ENCODE measurements around the gene INO80B.
A peak's percentile ranks its signal among the peaks of the same experiment; 100 is the strongest.

Gene INO80B

GRCh38 chr2:74493546-74493945, 38.7 kb downstream of the INO80B start:
- H3K36me3 ChIP-seq (ENCODE audit: control insufficient read depth in 1 of 2, insufficient read depth in 2 of 2, low read length in 2 of 2) = peaks cover 31 to 43% of the 10 kb centered on the region in 2 donors
- no peak overlapping the region for H3K4me3 ChIP-seq (ENCODE audit: low read depth in 1 of 2, low read length in 2 of 2)
- H3K9me3 ChIP-seq (ENCODE audit: control insufficient read depth in 1 of 2, low read length in 2 of 2) = no peaks in the 10 kb centered on the region
- H3K4me1 ChIP-seq (ENCODE audit: control insufficient read depth in 1 of 2, insufficient read depth in 2 of 2, low read length in 2 of 2) = peaks cover 15 to 33% of the 10 kb centered on the region in 2 donors
- H3K9ac ChIP-seq (ENCODE audit: low read depth in 1 of 2, low read length in 2 of 2) = no peak overlapping the region
- no peak overlapping the region for H3K27ac ChIP-seq (ENCODE audit: low read depth, low read length)
- H3K27me3 ChIP-seq (ENCODE audit: control insufficient read depth in 1 of 2, insufficient read depth in 2 of 2, low read length in 2 of 2) = peaks cover 0 to 5% of the 10 kb centered on the region in 2 donors

- Histone ChIP-seq H3K27ac (ENCODE audit: low read depth, low read length) (no peak overlapping the region), H3K4me3 (ENCODE audit: low read depth in 1 of 2, low read length in 2 of 2) (no peak overlapping the region), H3K9me3 (ENCODE audit: control insufficient read depth in 1 of 2, low read length in 2 of 2) (no peaks in the 10 kb centered on the region), H3K27me3 (ENCODE audit: control insufficient read depth in 1 of 2, insufficient read depth in 2 of 2, low read length in 2 of 2) (peaks cover 0 to 12% of the 10 kb centered on the region in 2 donors), H3K4me1 (ENCODE audit: control insufficient read depth in 1 of 2, insufficient read depth in 2 of 2, low read length in 2 of 2) (peaks cover 21 to 34% of the 10 kb centered on the region in 2 donors), H3K36me3 (ENCODE audit: control insufficient read depth in 1 of 2, insufficient read depth in 2 of 2, low read length in 2 of 2) (peaks cover 31 to 38% of the 10 kb centered on the region in 2 donors), H3K9ac (ENCODE audit: low read depth in 1 of 2, low read length in 2 of 2) (no peak overlapping the region)
Observed at GRCh38 chr2:74495440-74495839, 40.6 kb downstream of the INO80B start.

- H3K36me3 ChIP-seq (ENCODE audit: control insufficient read depth in 1 of 2, insufficient read depth in 2 of 2, low read length in 2 of 2) = peaks cover 16 to 21% of the 10 kb centered on the region in 2 donors
- peaks cover 32 to 43% of the 10 kb centered on the region in 2 donors for H3K4me1 ChIP-seq (ENCODE audit: control insufficient read depth in 1 of 2, insufficient read depth in 2 of 2, low read length in 2 of 2)
- no peak overlapping the region for H3K27ac ChIP-seq (ENCODE audit: low read depth, low read length)
- H3K27me3 ChIP-seq (ENCODE audit: control insufficient read depth in 1 of 2, insufficient read depth in 2 of 2, low read length in 2 of 2) = peaks cover 0 to 12% of the 10 kb centered on the region in 2 donors
- no peaks in the 10 kb centered on the region for H3K9me3 ChIP-seq (ENCODE audit: control insufficient read depth in 1 of 2, low read length in 2 of 2)
- H3K4me3 ChIP-seq (ENCODE audit: low read depth in 1 of 2, low read length in 2 of 2) = peak overlapping the region; percentile 74 to 82
- H3K9ac ChIP-seq (ENCODE audit: low read depth in 1 of 2, low read length in 2 of 2) = peak overlapping the region; percentile 38 to 64
Observed at GRCh38 chr2:74496997-74497776, 42.3 kb downstream of the INO80B start.

GRCh38 chr2:74497777-74498499, 43.1 kb downstream of the INO80B start:
- Histone ChIP-seq H3K9ac (ENCODE audit: low read depth in 1 of 2, low read length in 2 of 2) (peak overlapping the region; percentile 64 to 68), H3K27ac (ENCODE audit: low read depth, low read length) (no peak overlapping the region), H3K36me3 (ENCODE audit: control insufficient read depth in 1 of 2, insufficient read depth in 2 of 2, low read length in 2 of 2) (peaks cover 8 to 13% of the 10 kb centered on the region in 2 donors), H3K4me3 (ENCODE audit: low read depth in 1 of 2, low read length in 2 of 2) (peak overlapping the region; percentile 74 to 82), H3K4me1 (ENCODE audit: control insufficient read depth in 1 of 2, insufficient read depth in 2 of 2, low read length in 2 of 2) (peaks cover 32 to 45% of the 10 kb centered on the region in 2 donors), H3K27me3 (ENCODE audit: control insufficient read depth in 1 of 2, insufficient read depth in 2 of 2, low read length in 2 of 2) (peaks cover 0 to 12% of the 10 kb centered on the region in 2 donors), H3K9me3 (ENCODE audit: control insufficient read depth in 1 of 2, low read length in 2 of 2) (no peaks in the 10 kb centered on the region)

- H3K9me3 ChIP-seq (ENCODE audit: control insufficient read depth in 1 of 2, low read length in 2 of 2) = no peaks in the 10 kb centered on the region
- H3K36me3 ChIP-seq (ENCODE audit: control insufficient read depth in 1 of 2, insufficient read depth in 2 of 2, low read length in 2 of 2) = peaks cover 2 to 6% of the 10 kb centered on the region in 2 donors
- H3K27ac ChIP-seq (ENCODE audit: low read depth, low read length) = no peak overlapping the region
- H3K27me3 ChIP-seq (ENCODE audit: control insufficient read depth in 1 of 2, insufficient read depth in 2 of 2, low read length in 2 of 2) = peaks cover 0 to 12% of the 10 kb centered on the region in 2 donors
- H3K9ac ChIP-seq (ENCODE audit: low read depth in 1 of 2, low read length in 2 of 2) = peak overlapping the region; percentile 64 to 68
- peak overlapping the region; percentile 74 to 82 for H3K4me3 ChIP-seq (ENCODE audit: low read depth in 1 of 2, low read length in 2 of 2)
- peaks cover 34 to 47% of the 10 kb centered on the region in 2 donors for H3K4me1 ChIP-seq (ENCODE audit: control insufficient read depth in 1 of 2, insufficient read depth in 2 of 2, low read length in 2 of 2)
Observed at GRCh38 chr2:74498500-74499266, 43.8 kb downstream of the INO80B start.

DNA sequence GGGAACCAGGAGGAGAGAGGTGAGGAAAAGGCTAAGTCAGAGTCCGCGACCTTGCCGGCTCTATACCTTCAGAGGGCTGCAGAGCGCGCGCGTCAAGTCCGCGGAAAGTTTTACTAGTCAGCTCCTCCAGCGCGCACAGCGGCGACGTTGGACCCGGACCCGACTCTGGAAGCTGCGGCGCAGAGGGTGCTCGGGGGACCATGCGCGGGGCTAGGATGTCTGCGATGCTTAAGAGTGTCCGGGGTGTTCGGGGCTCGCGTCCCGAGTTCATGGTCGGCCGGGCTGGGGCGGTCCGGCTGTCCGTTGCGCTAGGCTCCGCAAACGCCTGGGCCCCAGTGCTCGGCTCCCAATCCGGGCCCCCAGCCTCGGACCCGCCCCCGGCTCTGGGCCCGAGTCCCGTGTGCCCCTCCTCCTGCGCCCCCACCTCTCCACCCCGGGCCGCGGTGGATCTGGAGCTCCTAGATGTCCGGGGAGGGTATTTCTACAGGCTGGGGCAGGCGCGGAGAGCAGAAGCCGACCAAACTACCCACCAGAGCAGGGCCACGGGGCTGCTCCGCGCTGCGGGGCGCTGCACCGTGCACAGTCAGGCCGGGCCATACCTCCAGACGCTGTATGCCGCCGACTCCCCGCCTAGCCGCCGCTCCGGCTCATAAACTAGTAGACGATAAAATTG, 44.5 kb downstream of the INO80B start, which contains the start of gene LBX2:
Gene LBX2 (minus strand): TSS at position 337 of the 673 bp plus-strand sequence. CDS start 66 bp downstream, at position 271.
- Histone ChIP-seq H3K27ac (ENCODE audit: low read depth, low read length) (no peak within 1 kb of the TSS), H3K4me1 (ENCODE audit: control insufficient read depth in 1 of 2, insufficient read depth in 2 of 2, low read length in 2 of 2) (peaks cover 41 to 54% of the 10 kb centered on the region in 2 donors), H3K36me3 (ENCODE audit: control insufficient read depth in 1 of 2, insufficient read depth in 2 of 2, low read length in 2 of 2) (no peaks in the 10 kb centered on the region), H3K27me3 (ENCODE audit: control insufficient read depth in 1 of 2, insufficient read depth in 2 of 2, low read length in 2 of 2) (peaks cover 0 to 12% of the 10 kb centered on the region in 2 donors), H3K9me3 (ENCODE audit: control insufficient read depth in 1 of 2, low read length in 2 of 2) (no peaks in the 10 kb centered on the region), H3K9ac (ENCODE audit: low read depth in 1 of 2, low read length in 2 of 2) (peak within 1 kb of the TSS; percentile 64 to 68), H3K4me3 (ENCODE audit: low read depth in 1 of 2, low read length in 2 of 2) (peak within 1 kb of the TSS; percentile 74 to 82)

DNA sequence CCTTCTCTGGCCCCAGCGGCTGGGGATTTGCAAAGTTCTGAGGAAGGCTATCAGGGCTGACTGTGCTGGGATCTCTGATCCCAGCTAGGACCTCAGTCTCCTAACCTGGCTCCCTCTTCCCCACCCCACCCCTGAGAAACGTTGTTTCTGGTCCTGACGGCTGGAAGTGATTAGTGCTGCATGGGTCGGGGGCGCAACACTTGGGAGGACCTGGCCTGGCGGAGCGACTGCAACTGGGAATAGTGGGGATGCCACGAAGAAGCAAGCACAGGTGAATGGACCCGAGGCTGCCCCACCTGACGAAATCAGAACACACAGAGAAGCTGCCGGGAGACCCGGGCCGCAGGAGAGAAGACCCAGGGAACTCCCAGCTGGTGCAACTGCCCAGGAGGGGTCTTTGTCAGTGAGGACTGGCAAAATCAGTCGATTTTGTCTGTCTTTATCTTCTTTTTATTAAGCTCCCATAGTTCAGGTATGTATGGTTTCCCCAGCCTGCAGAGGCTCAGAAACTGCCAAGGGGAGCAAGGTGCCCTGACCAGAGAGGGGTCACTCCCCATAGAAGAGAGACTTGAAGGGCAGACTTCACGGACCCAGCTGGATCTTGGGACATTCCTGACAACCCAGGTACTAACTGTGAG, 45.2 kb downstream of the INO80B start:
- Histone ChIP-seq H3K4me1 (ENCODE audit: control insufficient read depth in 1 of 2, insufficient read depth in 2 of 2, low read length in 2 of 2) (peaks cover 46 to 57% of the 10 kb centered on the region in 2 donors), H3K9ac (ENCODE audit: low read depth in 1 of 2, low read length in 2 of 2) (peak overlapping the region; percentile 64 to 68), H3K27me3 (ENCODE audit: control insufficient read depth in 1 of 2, insufficient read depth in 2 of 2, low read length in 2 of 2) (peaks cover 0 to 12% of the 10 kb centered on the region in 2 donors), H3K9me3 (ENCODE audit: control insufficient read depth in 1 of 2, low read length in 2 of 2) (no peaks in the 10 kb centered on the region), H3K36me3 (ENCODE audit: control insufficient read depth in 1 of 2, insufficient read depth in 2 of 2, low read length in 2 of 2) (peaks cover 0 to 2% of the 10 kb centered on the region in 2 donors), H3K27ac (ENCODE audit: low read depth, low read length) (no peak overlapping the region), H3K4me3 (ENCODE audit: low read depth in 1 of 2, low read length in 2 of 2) (peak overlapping the region; percentile 74 to 82)

DNA sequence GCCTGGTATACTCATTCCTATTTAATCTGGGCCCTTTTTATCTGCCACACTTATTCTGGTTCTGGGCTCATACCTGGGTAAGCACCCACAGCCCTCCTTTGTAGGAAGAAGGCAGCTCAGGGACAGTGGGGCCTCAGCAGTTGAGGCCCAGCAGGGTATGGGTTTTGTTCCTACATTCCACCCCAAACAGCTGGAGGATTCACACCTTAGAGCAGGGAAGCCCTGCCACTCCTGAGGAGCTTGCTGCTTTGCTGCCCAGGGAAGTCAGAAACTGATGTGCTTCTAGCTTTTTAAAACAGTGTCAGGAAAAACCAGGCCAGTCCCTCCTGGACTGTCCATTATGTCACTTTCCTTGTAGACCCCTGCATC, 45.7 kb downstream of the INO80B start:
- Histone ChIP-seq H3K36me3 (ENCODE audit: control insufficient read depth in 1 of 2, insufficient read depth in 2 of 2, low read length in 2 of 2) (peaks cover 0 to 7% of the 10 kb centered on the region in 2 donors), H3K27me3 (ENCODE audit: control insufficient read depth in 1 of 2, insufficient read depth in 2 of 2, low read length in 2 of 2) (peaks cover 0 to 12% of the 10 kb centered on the region in 2 donors), H3K4me1 (ENCODE audit: control insufficient read depth in 1 of 2, insufficient read depth in 2 of 2, low read length in 2 of 2) (peaks cover 51 to 62% of the 10 kb centered on the region in 2 donors), H3K4me3 (ENCODE audit: low read depth in 1 of 2, low read length in 2 of 2) (no peak overlapping the region), H3K27ac (ENCODE audit: low read depth, low read length) (no peak overlapping the region), H3K9ac (ENCODE audit: low read depth in 1 of 2, low read length in 2 of 2) (no peak overlapping the region), H3K9me3 (ENCODE audit: control insufficient read depth in 1 of 2, low read length in 2 of 2) (no peaks in the 10 kb centered on the region)
